ENCODE data around the gene PRR3. TPM values are rescaled to one million over a fixed set of nuclear protein-coding genes. Genes with fewer than 3 reads are reported as not detected.

The PRR3 gene
- total and polyA plus RNA-seq, 2 of the 13 experiments (the other 11 are each of a cell fraction or from before 2014, with no cell fraction given), result 14.6 to 21.2 TPM

- TF ChIP-seq SRSF1 (optimal IDR thresholded peaks at IDR 0.05; ENCODE audit: low read depth, low read length) (peak; percentile 69), ZSCAN25 (CRISPR knock-in tag; IDR thresholded peaks at IDR 0.05) (no peak), TGIF2 (CRISPR knock-in tag; IDR thresholded peaks at IDR 0.05) (peak; percentile 98), ADNP (CRISPR knock-in tag; IDR thresholded peaks at IDR 0.05) (no peak), SAP130 (CRISPR knock-in tag; IDR thresholded peaks at IDR 0.05; ENCODE audit: low read depth) (peak; percentile 80), HMG20A (CRISPR knock-in tag; IDR thresholded peaks at IDR 0.05; ENCODE audit: borderline replicate concordance) (no peak), GTF3A (CRISPR knock-in tag; conservative IDR thresholded peaks at IDR 0.05) (no peak; the same call in 1 of the 2 replicates), KMT2B (CRISPR knock-in tag; IDR thresholded peaks at IDR 0.05) (peak; percentile 51; the same call in 1 of the 2 replicates), EED (CRISPR knock-in tag; IDR thresholded peaks at IDR 0.05) (peak; percentile 73; the same call in 1 of the 2 replicates), ZNF672 (CRISPR knock-in tag; IDR thresholded peaks at IDR 0.05) (no peak), U2AF1 (optimal IDR thresholded peaks at IDR 0.05; ENCODE audit: low read depth, low read length) (peak; percentile 65), E2F5 (CRISPR knock-in tag; conservative IDR thresholded peaks at IDR 0.05) (0 out of 2 replicates have a peak, but pooled peaks have one; percentile 38), TEAD3 (CRISPR knock-in tag; optimal IDR thresholded peaks at IDR 0.05; ENCODE audit: borderline replicate concordance) (peak; percentile 32), E2F1 (CRISPR knock-in tag; IDR thresholded peaks at IDR 0.05) (peak; percentile 76), ZBTB25 (CRISPR knock-in tag; IDR thresholded peaks at IDR 0.05) (peak; percentile 76), ZNF264 (CRISPR knock-in tag; IDR thresholded peaks at IDR 0.05) (no peak), NR2F2 (IDR thresholded peaks at IDR 0.05; ENCODE audit: borderline replicate concordance, low read depth) (peak; percentile 85), PRMT3 (CRISPR knock-in tag; IDR thresholded peaks at IDR 0.05; ENCODE audit: borderline replicate concordance, low read depth) (no peak), AKNA (CRISPR knock-in tag; IDR thresholded peaks at IDR 0.05; ENCODE audit: borderline replicate concordance) (no peak), ZNF788 (CRISPR knock-in tag; IDR thresholded peaks at IDR 0.05; ENCODE audit: borderline replicate concordance) (peak; percentile 72), DMAP1 (CRISPR knock-in tag; IDR thresholded peaks at IDR 0.05) (peak; percentile 60), SMAD3 (CRISPR knock-in tag; IDR thresholded peaks at IDR 0.05) (no peak), ZNF850 (CRISPR knock-in tag; conservative IDR thresholded peaks at IDR 0.05) (no peak), SPEN (CRISPR knock-in tag; IDR thresholded peaks at IDR 0.05; ENCODE audit: low read depth) (peak; percentile 31)
Observed at GRCh38 chr6:30556066-30556905, 809 bp upstream of the PRR3 start, which contains the start of gene GNL1 (continued).
